GM19463 (cell line): ENCODE data around the gene CCDC196.
"Not testable (repeated sequence)": the region's sequence is repeated elsewhere in the genome, so short reads cannot be mapped to it uniquely, and the experiment has no call there.

Source experiments
- ATAC-seq: cut with Tn5 transposase; IDR thresholded peaks from one replicate; pipeline ENCODE4 v1.9.1; 2021; ENCODE audit warnings: mild to moderate bottlenecking, moderate library complexity; ENCODE audit not compliant: unreplicated experiment

The CCDC196 gene

DNA sequence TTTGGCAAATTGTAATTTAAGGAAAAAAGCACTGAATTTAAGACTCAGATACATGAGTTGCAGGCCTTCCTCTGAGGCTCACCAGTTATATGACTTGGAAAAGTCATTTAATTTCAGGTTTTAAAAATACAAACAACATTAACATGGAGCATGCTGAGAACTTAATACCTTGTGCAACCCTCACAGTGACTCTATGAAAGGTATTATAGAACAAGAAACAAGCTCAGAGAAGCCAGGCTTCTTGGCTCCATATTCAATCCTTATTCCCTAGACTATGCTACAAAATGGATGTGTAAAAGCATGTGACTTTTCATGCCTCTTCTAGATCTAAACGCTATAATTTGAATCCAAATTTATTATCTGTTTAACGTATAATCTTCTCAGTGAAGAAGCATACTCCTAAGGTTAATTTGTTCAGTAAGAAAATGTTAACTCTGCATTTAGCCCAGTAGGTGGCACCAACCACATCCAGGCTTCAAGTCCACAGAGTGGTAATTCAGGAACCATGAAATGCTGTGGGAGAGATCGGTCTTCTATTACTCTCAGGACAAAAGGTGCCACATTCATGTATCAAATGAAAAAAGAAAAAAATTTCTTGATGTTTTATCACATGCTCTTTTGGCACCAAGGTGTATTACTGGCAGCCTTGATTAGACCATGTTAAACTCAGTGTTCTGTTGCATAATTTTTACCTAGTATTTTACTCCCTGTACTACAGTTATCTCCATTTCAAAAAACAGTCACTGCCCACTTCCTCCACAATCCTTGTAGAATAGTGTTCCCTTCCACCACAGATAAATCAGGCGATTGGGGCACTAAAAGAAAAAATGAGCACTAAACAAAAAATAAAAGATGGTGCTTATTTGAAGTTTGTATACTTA, 9.3 kb downstream of the CCDC196 start:
- peak; percentile 84 for ATAC-seq

GRCh38 chr14:66496188-66496807, 10.1 kb downstream of the CCDC196 start:
- ATAC-seq: no peak

GRCh38 chr14:66496911-66497310, 10.7 kb downstream of the CCDC196 start:
- ATAC-seq: no peak

- ATAC-seq: no peak
Measured at GRCh38 chr14:66498311-66498710, 12.1 kb downstream of the CCDC196 start.

DNA sequence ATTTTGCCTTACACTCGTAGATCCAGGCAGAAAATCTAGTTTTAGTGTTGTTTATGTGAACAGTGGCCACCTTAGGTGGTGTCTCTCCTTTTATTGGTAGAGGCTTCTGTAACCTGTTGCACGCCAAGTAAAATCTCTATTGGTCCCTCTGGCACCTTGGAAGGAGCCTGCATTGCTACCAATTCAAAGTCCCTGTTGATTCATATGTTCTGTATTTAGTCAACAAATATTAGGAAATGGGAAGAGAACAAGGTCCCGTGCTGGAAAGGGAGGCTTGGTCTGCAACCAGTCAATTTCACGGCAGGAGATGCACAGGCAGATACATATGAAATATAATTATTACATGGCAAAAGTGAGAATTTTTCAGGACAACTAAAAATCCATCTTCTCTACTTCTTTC, 15.4 kb downstream of the CCDC196 start:
- no peak for ATAC-seq

GRCh38 chr14:66502836-66503235, 16.7 kb downstream of the CCDC196 start:
- not testable (repeated sequence) for ATAC-seq

- no peak for ATAC-seq
Measured at GRCh38 chr14:66503532-66503931, 17.4 kb downstream of the CCDC196 start.

- peak; percentile 10 for ATAC-seq
Measured at GRCh38 chr14:66507181-66507721, 21.1 kb downstream of the CCDC196 start.

DNA sequence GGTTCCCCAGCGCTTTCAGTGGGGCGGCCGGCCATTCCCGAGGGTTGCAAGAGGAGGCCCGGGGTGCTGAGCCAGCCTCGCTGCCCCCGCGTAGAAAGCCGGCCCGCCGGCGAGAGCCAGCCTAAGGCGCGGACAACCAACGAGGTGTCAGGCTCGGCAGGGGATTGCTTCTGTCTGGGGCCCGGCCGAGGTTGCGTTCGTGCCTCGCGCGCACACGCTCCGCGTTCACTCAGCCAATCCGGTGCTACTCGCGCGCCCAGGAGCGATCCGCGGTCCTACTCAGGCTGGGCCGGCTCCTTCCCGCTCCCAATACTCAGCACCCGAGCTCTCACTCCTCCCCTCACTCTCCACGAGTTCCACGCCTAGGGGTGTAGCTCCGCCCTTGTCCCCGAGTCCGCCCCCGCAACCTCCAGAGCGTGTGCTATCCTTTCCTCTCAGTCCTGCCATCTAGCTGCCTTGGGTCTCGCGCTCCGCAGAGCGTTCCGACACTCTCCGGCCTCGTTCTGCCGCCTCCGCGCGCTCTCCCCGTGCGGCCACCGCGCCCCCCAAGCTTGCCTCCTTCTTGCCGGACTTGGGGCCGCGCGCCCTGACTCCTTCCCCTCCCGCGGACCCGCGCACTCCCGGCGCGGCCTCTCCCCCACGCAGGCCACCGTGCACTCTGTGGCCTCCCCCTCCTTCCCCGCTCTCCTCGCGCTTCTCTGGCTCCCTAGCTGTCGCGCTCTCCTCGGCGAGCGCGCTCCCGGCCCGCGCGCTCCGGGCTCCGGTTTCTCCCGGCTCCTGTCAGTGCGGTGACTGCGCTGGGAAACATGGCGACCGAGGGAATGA, 21.8 kb downstream of the CCDC196 start, which contains the start of gene GPHN:
TSS of gene GPHN (plus strand) at position 426 of the 825 bp plus-strand sequence.
- ATAC-seq: peak; percentile 80

- no peak for ATAC-seq
Measured at GRCh38 chr14:66508547-66508845, 22.3 kb downstream of the CCDC196 start.

DNA sequence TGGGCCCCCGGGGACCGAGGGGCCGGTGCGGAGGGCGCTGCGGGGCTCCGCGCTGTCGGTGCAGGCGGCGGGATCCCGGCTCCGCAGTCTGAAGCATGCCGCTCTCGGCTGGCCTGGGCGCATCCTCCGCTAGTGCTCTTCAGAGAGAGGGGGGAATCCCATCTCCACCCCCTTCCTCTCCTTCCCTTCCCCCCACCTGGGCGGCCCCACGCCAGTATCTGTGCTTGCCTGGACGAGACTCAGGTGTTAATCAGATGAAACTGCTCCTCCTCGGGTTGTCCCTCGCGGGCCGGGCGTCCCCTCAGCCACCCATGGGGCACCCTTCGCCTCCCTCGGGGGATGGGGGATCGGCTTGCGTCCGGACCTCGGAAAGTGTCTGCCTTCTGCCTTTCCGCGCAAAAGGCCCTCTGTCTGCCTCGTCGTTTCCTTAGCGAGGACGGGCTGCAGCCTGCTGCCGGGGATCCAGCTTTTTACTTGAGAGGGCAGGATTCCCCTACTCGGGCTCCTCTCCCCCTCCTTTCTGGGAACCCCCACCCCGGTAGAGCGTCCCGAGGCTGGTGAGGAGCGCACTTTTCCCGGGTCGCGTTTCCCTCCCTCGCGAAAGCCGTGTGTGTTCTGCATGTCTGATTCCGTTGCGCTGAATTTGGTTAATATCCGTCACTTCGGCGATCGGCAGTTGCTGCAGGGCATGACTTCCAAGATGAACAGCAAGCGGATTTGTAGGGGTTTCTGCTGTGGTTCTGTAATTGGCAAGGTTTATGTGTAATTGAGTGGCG, 22.9 kb downstream of the CCDC196 start:
- peak; percentile 32 for ATAC-seq

GRCh38 chr14:66509874-66510273, 23.7 kb downstream of the CCDC196 start:
- no peak for ATAC-seq

DNA sequence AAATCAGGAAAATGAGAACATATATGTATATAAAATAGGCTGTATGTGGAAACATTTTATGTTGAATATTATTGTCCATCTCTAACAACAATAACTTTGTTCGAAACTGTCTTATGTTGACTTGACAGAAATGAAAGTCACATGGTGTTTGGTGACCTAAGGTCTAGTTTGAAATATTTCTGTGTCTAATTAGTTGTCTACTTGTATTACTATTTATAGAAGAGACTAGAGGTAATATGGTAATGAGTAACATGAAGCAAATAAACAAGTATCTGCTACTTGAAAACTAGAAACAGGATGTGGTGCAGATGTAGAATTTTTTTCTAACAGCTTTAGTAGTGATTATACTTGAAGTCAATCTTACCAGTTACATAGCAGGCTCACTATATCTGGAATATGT, 25.7 kb downstream of the CCDC196 start:
- no peak for ATAC-seq

DNA sequence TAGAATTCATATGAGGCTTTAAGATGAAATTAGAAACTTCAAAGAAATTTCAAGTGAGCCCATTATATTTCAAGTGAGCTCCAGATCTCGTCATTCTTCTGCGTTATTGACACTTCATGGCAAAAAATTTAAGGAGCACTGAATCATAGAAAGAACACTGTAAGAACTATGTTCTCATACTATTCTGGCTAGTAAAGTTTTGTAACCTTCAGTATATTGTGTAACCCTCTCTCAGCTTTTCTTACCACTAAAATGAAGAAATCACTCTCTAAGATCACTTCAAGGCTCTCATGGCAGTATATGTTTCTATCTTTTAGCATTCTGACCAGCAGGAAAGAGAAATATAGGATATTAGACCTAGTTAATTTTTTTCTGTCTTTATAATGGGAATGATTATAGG, 28.0 kb downstream of the CCDC196 start:
- ATAC-seq: no peak

GRCh38 chr14:66530526-66530925, 44.4 kb downstream of the CCDC196 start:
- ATAC-seq: peak; percentile 53

- ATAC-seq: no peak
Measured at GRCh38 chr14:66539034-66539433, 52.9 kb downstream of the CCDC196 start.

DNA sequence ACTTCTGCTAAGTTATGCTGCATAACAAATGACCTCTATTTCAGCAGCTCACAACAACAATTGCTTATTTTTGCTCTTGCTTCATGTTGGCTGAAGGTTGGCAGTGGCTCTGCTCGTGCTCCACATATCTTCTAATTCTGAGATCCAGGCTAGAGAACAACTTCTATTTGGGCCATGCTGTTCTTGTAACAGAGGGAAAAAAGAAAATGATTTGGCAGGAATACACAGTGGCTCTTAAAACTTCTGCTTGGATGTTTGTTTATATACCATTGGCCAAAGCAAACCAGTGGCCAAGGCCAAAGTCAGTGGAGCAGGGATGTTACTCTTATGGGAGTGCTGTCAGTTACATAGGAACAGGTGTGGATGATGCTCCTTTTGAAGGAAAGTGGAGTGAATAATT, 53.9 kb downstream of the CCDC196 start:
- no peak for ATAC-seq

- no peak for ATAC-seq
Measured at GRCh38 chr14:66541627-66542026, 55.5 kb downstream of the CCDC196 start.

GRCh38 chr14:66543996-66544395, 57.8 kb downstream of the CCDC196 start:
- ATAC-seq: no peak

DNA sequence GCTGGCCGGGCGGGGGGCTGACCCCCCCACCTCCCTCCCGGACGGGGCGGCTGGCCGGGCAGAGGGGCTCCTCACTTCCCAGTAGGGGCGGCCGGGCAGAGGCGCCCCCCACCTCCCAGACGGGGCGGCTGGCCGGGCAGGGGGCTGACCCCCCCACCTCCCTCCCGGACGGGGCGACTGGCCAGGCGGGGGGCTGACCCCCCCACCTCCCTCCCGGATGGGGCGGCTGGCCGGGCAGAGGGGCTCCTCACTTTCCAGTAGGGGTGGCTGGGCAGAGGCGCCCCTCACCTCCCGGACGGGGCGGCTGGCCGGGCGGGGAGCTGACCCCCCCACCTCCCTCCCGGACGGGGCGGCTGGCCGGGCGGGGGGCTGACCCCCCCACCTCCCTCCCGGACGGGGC, 59.0 kb downstream of the CCDC196 start:
- ATAC-seq: not testable (repeated sequence)
